Measurements from ENCODE around the gene GOLGA1. TPM values are rescaled to one million over a fixed set of nuclear protein-coding genes. Genes with fewer than 3 reads are reported as not detected.

Gene GOLGA1
- total and polyA plus RNA-seq, 4 donors = 17.8 to 21.7 (median 18.9) TPM

- Histone ChIP-seq H3K27ac (ENCODE audit: low read depth, low read length) (no peak overlapping the region), H3K9me3 (ENCODE audit: control insufficient read depth, insufficient read depth, low read length) (no peaks in the 10 kb centered on the region), H3K27me3 (ENCODE audit: control insufficient read depth, insufficient read depth, low read length) (no peaks in the 10 kb centered on the region), H3K36me3 (ENCODE audit: control insufficient read depth, insufficient read depth, low read length) (peaks cover 63% of the 10 kb centered on the region), H3K4me1 (ENCODE audit: control insufficient read depth, insufficient read depth, low read length) (peaks cover 42% of the 10 kb centered on the region), H3K4me3 (ENCODE audit: low read depth, low read length) (no peak overlapping the region)
- no peak for DNase-seq (ENCODE audit: low read depth in 4 of 6, low spot score in 6 of 6)
- 65% methylated on average over 11 of the region's 16 CpGs for WGBS (ENCODE audit: insufficient coverage)
Observed at GRCh38 chr9:124855944-124856765, 84.7 kb downstream of the GOLGA1 start.

- Histone ChIP-seq H3K9me3 (ENCODE audit: control insufficient read depth, insufficient read depth, low read length) (no peaks in the 10 kb centered on the region), H3K4me3 (ENCODE audit: low read depth, low read length) (no peak overlapping the region), H3K27ac (ENCODE audit: low read depth, low read length) (no peak overlapping the region), H3K36me3 (ENCODE audit: control insufficient read depth, insufficient read depth, low read length) (peaks cover 57% of the 10 kb centered on the region), H3K4me1 (ENCODE audit: control insufficient read depth, insufficient read depth, low read length) (peaks cover 36% of the 10 kb centered on the region), H3K27me3 (ENCODE audit: control insufficient read depth, insufficient read depth, low read length) (no peaks in the 10 kb centered on the region)
- 83% methylated on average over 18 of the region's 18 CpGs for WGBS (ENCODE audit: insufficient coverage)
- no peak for DNase-seq (ENCODE audit: low read depth in 4 of 6, low spot score in 6 of 6)
Observed at GRCh38 chr9:124855566-124855943, 85.3 kb downstream of the GOLGA1 start.

- WGBS (ENCODE audit: insufficient coverage) = 71% methylated on average over 4 of the region's 7 CpGs
Observed at GRCh38 chr9:124854822-124855221, 86.1 kb downstream of the GOLGA1 start.

GRCh38 chr9:124854161-124854560 is 86.7 kb downstream of the GOLGA1 start:
- H3K4me1 ChIP-seq (ENCODE audit: control insufficient read depth, insufficient read depth, low read length) = peaks cover 27% of the 10 kb centered on the region
- WGBS (ENCODE audit: insufficient coverage) = 83% methylated on average over 7 of the region's 8 CpGs

More at GRCh38 chr9:124854822-124855221, 86.1 kb downstream of the GOLGA1 start:
- peaks cover 32% of the 10 kb centered on the region for H3K4me1 ChIP-seq (ENCODE audit: control insufficient read depth, insufficient read depth, low read length)
- no peaks in the 10 kb centered on the region for H3K9me3 ChIP-seq (ENCODE audit: control insufficient read depth, insufficient read depth, low read length)
- DNase-seq (ENCODE audit: low read depth in 4 of 6, low spot score in 6 of 6) = no peak
- no peak overlapping the region for H3K4me3 ChIP-seq (ENCODE audit: low read depth, low read length)
- H3K36me3 ChIP-seq (ENCODE audit: control insufficient read depth, insufficient read depth, low read length) = peaks cover 50% of the 10 kb centered on the region
- no peaks in the 10 kb centered on the region for H3K27me3 ChIP-seq (ENCODE audit: control insufficient read depth, insufficient read depth, low read length)
- H3K27ac ChIP-seq (ENCODE audit: low read depth, low read length) = no peak overlapping the region

GRCh38 chr9:124853605-124854143 is 87.2 kb downstream of the GOLGA1 start:
- Histone ChIP-seq H3K4me3 (ENCODE audit: low read depth, low read length) (peak overlapping the region; percentile 12), H3K36me3 (ENCODE audit: control insufficient read depth, insufficient read depth, low read length) (peaks cover 40% of the 10 kb centered on the region), H3K9me3 (ENCODE audit: control insufficient read depth, insufficient read depth, low read length) (no peaks in the 10 kb centered on the region), H3K4me1 (ENCODE audit: control insufficient read depth, insufficient read depth, low read length) (peaks cover 27% of the 10 kb centered on the region), H3K27ac (ENCODE audit: low read depth, low read length) (peak overlapping the region; percentile 29), H3K27me3 (ENCODE audit: control insufficient read depth, insufficient read depth, low read length) (no peaks in the 10 kb centered on the region)
- DNase-seq (ENCODE audit: low read depth in 4 of 6, low spot score in 6 of 6) = no peak
- WGBS (ENCODE audit: insufficient coverage) = 59% methylated on average over 11 of the region's 11 CpGs

More at GRCh38 chr9:124854161-124854560, 86.7 kb downstream of the GOLGA1 start:
- H3K4me3 ChIP-seq (ENCODE audit: low read depth, low read length) = no peak overlapping the region
- no peaks in the 10 kb centered on the region for H3K9me3 ChIP-seq (ENCODE audit: control insufficient read depth, insufficient read depth, low read length)
- no peaks in the 10 kb centered on the region for H3K27me3 ChIP-seq (ENCODE audit: control insufficient read depth, insufficient read depth, low read length)
- peak overlapping the region; percentile 29 for H3K27ac ChIP-seq (ENCODE audit: low read depth, low read length)
- DNase-seq (ENCODE audit: low read depth in 4 of 6, low spot score in 6 of 6) = no peak
- H3K36me3 ChIP-seq (ENCODE audit: control insufficient read depth, insufficient read depth, low read length) = peaks cover 44% of the 10 kb centered on the region

GRCh38 chr9:124852829-124853531 is 87.9 kb downstream of the GOLGA1 start, which contains the start of gene WDR38:
WDR38 (plus strand) TSS chr9:124853460; CDS start chr9:124853532, 72 bp downstream.
- Histone ChIP-seq H3K36me3 (ENCODE audit: control insufficient read depth, insufficient read depth, low read length) (peaks cover 33% of the 10 kb centered on the region), H3K27ac (ENCODE audit: low read depth, low read length) (peak within 1 kb of the TSS; percentile 29), H3K4me1 (ENCODE audit: control insufficient read depth, insufficient read depth, low read length) (peaks cover 27% of the 10 kb centered on the region), H3K9me3 (ENCODE audit: control insufficient read depth, insufficient read depth, low read length) (no peaks in the 10 kb centered on the region), H3K27me3 (ENCODE audit: control insufficient read depth, insufficient read depth, low read length) (no peaks in the 10 kb centered on the region), H3K4me3 (ENCODE audit: low read depth, low read length) (peak within 1 kb of the TSS; percentile 41)
- DNase-seq (ENCODE audit: low read depth in 4 of 6, low spot score in 6 of 6) = peak in 5 of 6 donors; percentile 45 to 88 (median 58)
- whole genome bisulfite sequencing (ENCODE audit: insufficient coverage) = under 1% methylated on average over 50 of the region's 51 CpGs

- H3K4me1 ChIP-seq (ENCODE audit: control insufficient read depth, insufficient read depth, low read length) = peaks cover 27% of the 10 kb centered on the region
- H3K36me3 ChIP-seq (ENCODE audit: control insufficient read depth, insufficient read depth, low read length) = peaks cover 26% of the 10 kb centered on the region
- no peak overlapping the region for H3K27ac ChIP-seq (ENCODE audit: low read depth, low read length)
- 59% methylated on average over 12 of the region's 13 CpGs for WGBS (ENCODE audit: insufficient coverage)
- peak overlapping the region; percentile 41 for H3K4me3 ChIP-seq (ENCODE audit: low read depth, low read length)
- no peak for DNase-seq (ENCODE audit: low read depth in 4 of 6, low spot score in 6 of 6)
- no peaks in the 10 kb centered on the region for H3K27me3 ChIP-seq (ENCODE audit: control insufficient read depth, insufficient read depth, low read length)
- H3K9me3 ChIP-seq (ENCODE audit: control insufficient read depth, insufficient read depth, low read length) = no peaks in the 10 kb centered on the region
Observed at GRCh38 chr9:124852121-124852828, 88.6 kb downstream of the GOLGA1 start.

- H3K36me3 ChIP-seq (ENCODE audit: control insufficient read depth, insufficient read depth, low read length) = peaks cover 6% of the 10 kb centered on the region
- WGBS (ENCODE audit: insufficient coverage) = 28% methylated on average over 6 of the region's 10 CpGs
- H3K9me3 ChIP-seq (ENCODE audit: control insufficient read depth, insufficient read depth, low read length) = no peaks in the 10 kb centered on the region
- peaks cover 27% of the 10 kb centered on the region for H3K4me1 ChIP-seq (ENCODE audit: control insufficient read depth, insufficient read depth, low read length)
- no peak overlapping the region for H3K4me3 ChIP-seq (ENCODE audit: low read depth, low read length)
- no peaks in the 10 kb centered on the region for H3K27me3 ChIP-seq (ENCODE audit: control insufficient read depth, insufficient read depth, low read length)
- H3K27ac ChIP-seq (ENCODE audit: low read depth, low read length) = no peak overlapping the region
- peak in 2 of 6 donors; percentile 42 to 78 for DNase-seq (ENCODE audit: low read depth in 4 of 6, low spot score in 6 of 6)
Observed at GRCh38 chr9:124849801-124850200, 91.1 kb downstream of the GOLGA1 start.

GRCh38 chr9:124846969-124847368 is 93.9 kb downstream of the GOLGA1 start:
- WGBS (ENCODE audit: insufficient coverage) = 79% methylated on average over 3 of the region's 6 CpGs
- H3K27ac ChIP-seq (ENCODE audit: low read depth, low read length) = no peak overlapping the region
- no peak for DNase-seq (ENCODE audit: low read depth in 4 of 6, low spot score in 6 of 6)

More at GRCh38 chr9:124846969-124847368, 93.9 kb downstream of the GOLGA1 start:
- no peaks in the 10 kb centered on the region for H3K27me3 ChIP-seq (ENCODE audit: control insufficient read depth, insufficient read depth, low read length)
- H3K36me3 ChIP-seq (ENCODE audit: control insufficient read depth, insufficient read depth, low read length) = no peaks in the 10 kb centered on the region
- no peak overlapping the region for H3K4me3 ChIP-seq (ENCODE audit: low read depth, low read length)
- no peaks in the 10 kb centered on the region for H3K9me3 ChIP-seq (ENCODE audit: control insufficient read depth, insufficient read depth, low read length)
- H3K4me1 ChIP-seq (ENCODE audit: control insufficient read depth, insufficient read depth, low read length) = peaks cover 7% of the 10 kb centered on the region
